ENCODE results near the gene OAS1.
"Not testable (repeated sequence)": the region's sequence is repeated elsewhere in the genome, so short reads cannot be mapped to it uniquely, and the experiment has no call there.

Gene OAS1

DNA sequence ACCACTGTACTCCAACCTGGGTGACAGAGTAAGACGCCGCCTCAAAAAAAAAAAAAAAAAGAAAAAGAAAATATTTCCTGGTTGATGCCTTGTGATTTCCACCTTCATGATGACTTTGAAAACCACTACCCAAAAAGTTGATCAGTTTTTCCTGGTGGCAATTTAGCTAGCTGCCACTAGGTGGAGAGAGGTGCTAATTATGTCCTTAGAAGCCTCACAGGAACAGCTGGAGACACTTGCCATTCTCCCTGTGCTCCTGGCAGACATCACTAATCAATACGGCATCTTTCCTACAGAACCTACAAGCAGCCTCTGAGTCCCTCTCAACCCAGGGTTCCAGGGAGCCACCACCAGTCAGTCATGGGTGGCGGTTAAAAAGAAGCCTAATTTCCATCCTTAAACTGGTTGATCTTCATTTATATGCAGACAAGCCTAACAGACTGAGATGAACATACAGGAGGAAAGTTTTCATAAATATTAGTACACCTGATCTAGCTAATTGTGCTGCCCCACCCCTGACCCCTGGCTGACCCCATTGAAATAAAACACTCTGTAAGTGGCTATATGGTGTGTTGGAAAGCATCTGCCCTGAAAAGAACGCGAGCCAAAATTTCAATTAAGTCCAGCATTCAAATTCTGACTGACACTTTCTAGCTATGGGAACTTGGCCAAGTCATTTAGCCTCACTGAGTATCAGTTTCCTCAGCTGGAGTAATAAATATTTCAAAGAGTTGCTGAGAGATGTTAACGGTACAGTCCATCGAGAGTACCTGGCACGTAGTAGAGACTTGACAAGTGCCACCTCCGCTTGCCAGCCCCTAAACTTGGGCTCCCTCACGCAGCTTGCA, 6.2 kb upstream of the OAS1 start:
- peak in 2 of 3 experiments; percentile 12 to 19 for DNase-seq (ENCODE audit: low read depth in 3 of 3)

DNA sequence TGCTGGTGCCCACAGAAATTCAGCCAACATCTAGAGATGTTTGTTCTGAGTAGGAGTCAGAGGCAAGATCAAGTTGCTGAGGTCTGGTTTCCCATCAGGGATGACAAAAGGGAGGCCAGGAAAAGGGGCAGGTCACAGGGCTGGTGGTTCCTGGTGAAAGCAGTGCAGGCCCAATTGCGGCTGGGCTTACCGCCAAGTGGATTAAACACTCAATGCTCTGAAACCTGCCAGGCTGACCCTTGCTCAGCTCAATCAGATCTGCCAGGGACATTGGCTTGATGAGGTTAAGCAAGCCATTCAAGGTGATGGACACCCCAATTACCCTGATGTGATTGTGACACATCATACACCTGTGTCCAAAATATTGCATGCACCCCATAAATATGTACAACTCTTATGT, 5.5 kb upstream of the OAS1 start:
- no peak for DNase-seq (ENCODE audit: low read depth in 3 of 3)

DNA sequence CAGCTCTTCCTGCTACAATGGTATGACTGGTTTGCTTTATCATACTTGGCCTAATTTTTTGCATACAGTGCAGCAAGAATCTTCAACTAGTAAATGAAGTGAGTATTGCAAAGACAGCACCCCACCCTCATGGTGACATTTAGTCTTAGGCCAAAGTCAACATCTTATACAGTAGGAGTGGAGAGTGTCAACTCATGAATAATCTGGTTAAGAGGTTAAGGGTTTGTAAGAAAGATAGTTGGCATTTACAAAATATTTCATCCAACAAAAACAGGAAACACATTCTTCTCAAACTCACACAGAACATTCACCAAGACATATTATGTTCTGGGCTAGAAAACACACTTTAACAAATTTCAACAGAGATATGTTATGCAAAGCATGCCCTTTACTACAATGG, 2.2 kb upstream of the OAS1 start:
- no peak for DNase-seq (ENCODE audit: low read depth in 3 of 3)

DNA sequence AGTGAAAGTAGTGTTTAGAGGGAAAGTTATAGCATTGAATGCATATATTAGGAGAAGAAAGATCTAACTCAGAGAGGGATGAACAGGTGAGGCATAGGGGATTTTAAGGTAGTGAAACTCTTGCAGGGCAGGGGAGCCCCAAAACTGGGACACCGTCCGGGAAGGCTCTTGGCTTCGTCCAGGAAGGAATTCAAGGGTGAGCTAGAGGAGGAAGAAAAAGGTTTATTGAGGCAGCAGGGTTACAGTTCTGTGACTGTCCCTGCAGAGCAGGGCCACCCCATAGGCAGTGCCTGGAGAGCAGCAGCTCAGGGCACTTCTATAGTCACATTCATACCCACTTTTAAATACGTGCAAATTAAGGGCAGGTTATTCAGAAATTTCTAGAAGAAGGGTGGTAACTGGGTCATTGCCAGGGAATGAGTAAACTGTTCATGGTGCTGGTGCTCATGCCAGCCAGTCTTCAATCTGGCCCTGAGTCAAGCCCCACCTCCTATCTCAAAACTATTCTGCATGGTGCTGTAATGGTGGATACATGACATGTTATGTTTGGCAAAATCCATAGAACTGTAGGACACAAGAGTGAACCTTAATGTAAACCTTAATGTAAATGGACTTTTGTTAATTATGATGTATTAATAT, 1.2 kb upstream of the OAS1 start:
- no peak for DNase-seq (ENCODE audit: low read depth in 3 of 3)

DNA sequence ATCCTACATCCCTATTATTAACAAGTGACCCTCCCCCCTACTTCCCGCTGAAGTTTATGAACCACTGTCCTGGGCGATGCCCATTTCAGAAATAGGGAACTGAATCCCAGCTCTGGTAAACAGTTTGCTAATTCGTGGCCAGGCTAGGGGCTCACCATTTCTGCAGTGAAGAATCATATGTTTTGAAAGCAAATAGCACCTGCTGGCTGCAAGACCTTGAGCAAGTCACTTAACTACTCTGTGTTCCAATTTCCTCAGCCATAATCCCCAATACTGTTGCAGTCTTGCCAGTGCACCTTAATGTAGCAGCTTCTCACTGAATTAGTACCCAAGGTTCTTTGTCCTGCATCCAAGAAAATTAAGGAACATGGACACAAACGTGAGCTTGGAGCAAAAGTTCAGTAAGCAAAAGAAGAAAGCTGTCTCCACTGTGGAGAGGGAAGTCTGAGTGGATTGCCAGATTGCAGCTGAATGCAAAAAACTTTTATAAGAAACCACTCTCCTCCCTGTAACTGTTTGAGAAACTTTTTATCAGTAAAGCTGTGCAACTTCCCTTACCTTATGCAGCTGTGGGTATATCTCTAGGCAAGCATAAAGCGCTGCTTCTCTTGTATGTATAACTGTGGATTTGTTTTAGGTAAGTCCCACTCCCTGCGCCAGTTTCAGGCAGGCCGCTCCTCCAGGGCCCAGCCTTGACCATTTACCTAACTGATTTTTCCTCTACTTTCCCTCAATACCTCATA, 824 bp downstream of the OAS1 start:
- DNase-seq (ENCODE audit: low read depth in 3 of 3), result no peak

DNA sequence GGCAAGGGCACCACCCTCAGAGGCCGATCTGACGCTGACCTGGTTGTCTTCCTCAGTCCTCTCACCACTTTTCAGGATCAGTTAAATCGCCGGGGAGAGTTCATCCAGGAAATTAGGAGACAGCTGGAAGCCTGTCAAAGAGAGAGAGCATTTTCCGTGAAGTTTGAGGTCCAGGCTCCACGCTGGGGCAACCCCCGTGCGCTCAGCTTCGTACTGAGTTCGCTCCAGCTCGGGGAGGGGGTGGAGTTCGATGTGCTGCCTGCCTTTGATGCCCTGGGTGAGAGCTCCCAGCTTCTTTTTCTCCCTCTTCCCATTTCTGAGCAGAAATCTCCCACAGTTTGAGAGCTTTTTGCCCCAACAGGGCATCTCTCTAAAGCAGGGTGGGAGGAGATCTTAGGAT, 1.8 kb downstream of the OAS1 start:
- peak in 2 of 3 experiments; percentile 8 to 12 for DNase-seq (ENCODE audit: low read depth in 3 of 3)

DNA sequence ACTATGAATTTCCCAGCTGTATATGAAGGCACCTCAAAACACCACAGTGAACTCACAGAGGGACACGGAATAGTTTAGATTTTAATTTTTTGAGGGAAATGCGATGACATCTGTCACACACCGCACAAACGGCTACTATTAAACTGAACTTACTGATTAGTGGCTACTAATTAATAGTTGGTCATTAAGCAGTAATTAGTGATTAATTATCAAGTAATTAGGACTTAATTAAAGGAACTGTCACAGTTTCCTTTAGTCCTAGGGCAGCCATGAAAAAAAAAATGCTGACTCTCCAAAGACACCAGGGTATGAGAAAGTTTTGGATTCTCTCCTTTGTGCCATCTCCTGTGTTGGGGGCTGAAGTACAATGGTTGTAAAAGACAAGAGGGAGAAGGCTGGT, 2.9 kb downstream of the OAS1 start:
- no peak for DNase-seq (ENCODE audit: low read depth in 3 of 3)

DNA sequence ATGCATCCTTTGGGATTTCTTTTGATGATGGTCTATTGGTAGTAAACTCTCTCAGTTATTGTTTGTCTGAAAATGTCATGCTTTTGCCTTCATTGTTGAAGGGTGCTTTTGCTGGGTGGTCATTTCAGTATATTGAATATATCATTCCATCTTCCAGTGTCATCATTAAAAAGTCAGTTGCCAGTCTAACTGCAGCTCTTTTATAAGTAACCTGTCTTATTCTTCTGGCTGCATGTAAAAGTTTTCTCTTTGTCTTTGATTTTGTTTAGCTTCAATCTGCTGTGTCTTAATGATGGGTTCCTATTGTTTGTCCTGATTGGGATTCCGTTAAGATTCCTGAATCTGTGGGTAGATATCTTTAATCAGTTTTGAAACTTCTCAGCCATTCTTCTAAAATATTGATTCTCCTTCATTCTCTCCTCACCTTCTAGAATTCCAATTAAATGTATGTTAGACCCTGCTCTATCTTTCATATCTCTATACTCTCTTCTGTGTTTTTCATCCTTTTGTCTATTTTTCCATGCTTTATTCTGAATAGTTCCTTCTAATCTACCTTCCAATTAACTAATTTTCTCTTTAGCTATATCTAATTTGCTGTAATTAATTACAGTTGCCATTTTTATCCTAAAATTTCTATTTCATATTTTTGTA, 6.4 kb downstream of the OAS1 start:
- DNase-seq (ENCODE audit: low read depth in 3 of 3), result no peak

DNA sequence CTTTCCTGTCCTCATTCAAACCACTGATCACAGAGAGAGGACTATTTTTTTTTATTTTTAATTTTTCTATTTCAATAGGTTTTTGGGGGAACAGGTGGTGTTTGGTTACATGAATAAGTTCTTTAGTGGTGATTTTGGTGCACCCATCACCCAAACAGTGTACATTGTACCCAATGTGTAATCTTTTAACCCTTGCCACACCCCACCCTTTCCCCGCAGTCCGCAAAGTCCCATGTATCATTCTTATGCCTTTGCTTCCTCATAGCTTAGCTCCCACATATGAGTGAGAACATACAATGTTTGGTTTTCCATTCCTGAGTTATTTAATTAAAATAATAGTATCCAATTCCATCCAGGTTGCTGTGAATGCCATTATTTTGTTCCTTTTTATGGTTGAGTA, 7.1 kb downstream of the OAS1 start:
- DNase-seq (ENCODE audit: low read depth in 3 of 3), result not testable (repeated sequence)

DNA sequence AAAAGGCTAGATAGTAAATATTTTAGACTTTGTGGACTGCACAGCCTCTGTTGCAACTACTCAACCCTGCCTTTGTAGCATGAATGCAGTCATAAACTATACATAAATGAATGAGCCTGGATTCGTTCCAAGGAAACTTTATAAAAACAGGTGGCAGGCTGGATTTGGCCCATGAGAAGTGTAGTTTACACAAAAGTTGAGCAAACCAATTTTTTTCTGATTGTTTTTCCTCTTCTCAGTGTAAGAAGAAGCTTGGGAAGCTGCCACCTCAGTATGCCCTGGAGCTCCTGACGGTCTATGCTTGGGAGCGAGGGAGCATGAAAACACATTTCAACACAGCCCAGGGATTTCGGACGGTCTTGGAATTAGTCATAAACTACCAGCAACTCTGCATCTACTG, 9.5 kb downstream of the OAS1 start:
- DNase-seq (ENCODE audit: low read depth in 3 of 3), result no peak

DNA sequence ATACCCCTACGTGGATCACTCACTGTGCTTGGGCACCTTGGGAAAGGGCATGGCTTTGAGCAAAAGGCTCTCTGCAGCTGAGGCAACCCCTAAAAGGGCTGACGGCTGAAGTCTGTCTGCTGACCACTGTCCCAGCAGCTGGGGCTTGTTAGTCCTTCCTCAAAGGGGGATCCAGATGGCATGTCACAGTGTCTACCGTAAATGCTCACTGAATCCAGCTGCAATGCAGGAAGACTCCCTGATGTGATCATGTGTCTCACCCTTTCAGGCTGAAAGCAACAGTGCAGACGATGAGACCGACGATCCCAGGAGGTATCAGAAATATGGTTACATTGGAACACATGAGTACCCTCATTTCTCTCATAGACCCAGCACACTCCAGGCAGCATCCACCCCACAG, 12.4 kb downstream of the OAS1 start:
- no peak for DNase-seq (ENCODE audit: low read depth in 3 of 3)

DNA sequence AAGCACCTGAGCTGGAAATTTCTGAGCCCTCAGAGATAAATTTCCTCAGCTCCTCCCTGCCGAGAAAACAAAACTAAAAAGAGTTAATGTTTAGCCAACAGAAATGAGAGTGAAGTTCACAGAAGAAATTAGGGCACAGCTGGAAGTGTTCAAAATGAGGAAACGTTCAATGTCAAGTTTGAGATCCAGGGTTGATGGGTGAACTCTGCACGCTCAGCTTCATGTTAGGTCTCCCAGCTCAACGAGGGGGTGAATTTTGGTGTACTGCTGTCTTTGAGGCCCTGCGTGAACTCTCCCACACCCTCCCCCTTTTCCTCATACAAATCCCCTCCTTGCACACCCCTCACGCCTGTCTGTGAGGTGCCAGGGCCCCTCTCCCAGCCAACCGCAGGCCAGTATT, 18.2 kb downstream of the OAS1 start:
- DNase-seq (ENCODE audit: low read depth in 3 of 3), result no peak

DNA sequence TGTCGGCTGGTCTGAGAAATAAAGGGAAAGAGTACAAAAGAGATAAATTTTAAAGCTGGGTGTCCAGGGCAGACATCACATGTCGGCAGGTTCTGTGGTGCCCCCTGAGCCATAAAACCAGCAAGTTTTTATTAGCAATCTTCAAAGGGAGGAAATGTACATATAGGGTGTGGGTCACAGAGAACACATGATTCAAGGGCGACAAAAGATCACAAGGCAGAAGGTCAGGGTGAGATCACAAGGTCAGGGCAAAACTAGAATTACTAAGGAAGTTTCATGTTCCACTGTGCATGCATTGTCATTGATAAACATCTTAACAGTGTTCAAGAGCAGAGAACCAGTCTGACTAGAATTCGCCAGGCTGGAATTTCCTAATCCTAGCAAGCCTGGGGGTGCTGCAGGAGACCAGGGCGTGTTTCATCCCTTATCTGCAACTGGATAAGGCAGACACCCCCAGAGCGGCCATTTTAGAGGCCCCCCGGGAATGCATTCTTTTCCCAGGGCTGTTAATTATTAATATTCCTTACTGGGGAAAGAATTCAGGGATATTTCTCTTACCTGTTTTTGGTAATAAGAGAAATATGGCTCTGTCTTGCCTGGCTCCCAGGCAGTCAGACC, 19.8 kb downstream of the OAS1 start:
- not testable (repeated sequence) for DNase-seq (ENCODE audit: low read depth in 3 of 3)

DNA sequence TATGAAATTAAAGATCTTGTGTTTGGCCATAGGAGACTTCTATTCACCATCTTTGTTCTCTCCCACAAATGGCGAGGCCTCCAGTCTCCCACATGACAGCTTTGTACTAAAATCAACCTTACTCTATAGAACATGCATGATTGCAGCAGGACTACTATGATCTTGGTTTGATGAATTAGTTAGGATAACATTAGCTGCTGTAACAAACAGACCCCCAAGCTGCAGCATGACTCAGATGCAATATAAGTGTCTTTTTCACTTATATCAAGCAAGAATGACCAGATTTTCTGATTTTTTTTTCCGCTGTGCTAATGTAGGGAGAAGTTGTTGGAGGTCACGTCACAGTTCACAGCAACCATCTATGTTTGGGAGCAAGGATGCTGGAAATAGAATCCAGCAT, 20.7 kb downstream of the OAS1 start:
- DNase-seq (ENCODE audit: low read depth in 3 of 3), result no peak

DNA sequence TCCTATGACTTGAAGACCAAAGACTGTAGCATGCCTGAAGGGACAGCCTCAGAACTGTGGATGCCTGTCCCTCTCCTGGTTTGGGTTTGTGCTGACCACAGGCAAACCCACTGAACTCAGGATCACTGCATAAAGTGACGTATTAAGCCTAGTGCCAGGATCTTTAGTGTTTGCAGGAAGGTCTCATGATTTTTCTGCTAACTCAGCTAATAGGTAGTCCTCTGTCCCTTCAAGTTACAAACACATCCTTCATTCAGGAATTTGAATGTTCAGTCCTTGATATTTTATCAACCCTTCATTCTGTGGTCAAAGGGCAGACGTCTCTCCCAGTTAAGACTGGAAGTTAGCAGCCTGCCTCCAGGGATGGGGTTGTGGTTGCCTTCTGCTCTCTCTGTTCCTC, 21.2 kb downstream of the OAS1 start:
- DNase-seq (ENCODE audit: low read depth in 3 of 3), result no peak

DNA sequence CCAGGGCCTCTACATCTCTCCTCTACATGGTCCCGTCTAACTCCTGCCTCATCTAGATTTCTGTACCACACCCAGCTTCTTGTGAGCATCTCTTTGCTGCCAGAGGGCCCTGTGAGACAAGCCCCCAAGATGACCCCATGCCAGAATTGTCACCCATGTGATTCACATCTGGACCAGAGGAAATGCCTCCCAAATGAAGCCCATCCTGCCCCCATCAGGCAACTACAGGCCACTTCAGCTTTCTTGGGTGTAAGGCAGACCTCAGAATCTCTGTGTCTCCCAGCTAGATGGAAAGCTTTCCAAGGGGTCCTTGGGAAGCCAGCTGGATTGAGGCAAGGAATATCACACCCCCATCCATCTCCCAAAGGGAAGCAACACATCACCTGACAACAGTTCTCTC, 22.2 kb downstream of the OAS1 start:
- no peak for DNase-seq (ENCODE audit: low read depth in 3 of 3)

DNA sequence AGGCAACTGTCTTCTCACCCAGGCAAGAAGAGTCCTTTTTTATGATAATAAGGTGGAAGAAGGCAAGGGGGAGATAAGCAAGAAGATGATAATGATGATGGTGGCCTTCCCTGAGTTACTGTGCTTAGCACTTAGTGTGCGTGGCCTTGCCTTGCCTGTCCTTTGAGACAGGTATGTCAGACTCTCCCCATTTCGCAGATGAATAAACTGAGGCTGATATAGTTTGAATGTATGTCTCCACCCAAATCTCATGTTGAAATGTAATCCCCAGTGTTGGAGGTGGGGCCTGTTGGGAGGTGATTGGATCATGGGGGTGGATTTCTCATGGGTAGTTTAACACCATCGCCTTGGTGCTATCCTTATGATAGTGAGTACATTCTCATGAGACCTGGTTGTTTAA, 23.0 kb downstream of the OAS1 start:
- DNase-seq (ENCODE audit: low read depth in 3 of 3), result no peak

DNA sequence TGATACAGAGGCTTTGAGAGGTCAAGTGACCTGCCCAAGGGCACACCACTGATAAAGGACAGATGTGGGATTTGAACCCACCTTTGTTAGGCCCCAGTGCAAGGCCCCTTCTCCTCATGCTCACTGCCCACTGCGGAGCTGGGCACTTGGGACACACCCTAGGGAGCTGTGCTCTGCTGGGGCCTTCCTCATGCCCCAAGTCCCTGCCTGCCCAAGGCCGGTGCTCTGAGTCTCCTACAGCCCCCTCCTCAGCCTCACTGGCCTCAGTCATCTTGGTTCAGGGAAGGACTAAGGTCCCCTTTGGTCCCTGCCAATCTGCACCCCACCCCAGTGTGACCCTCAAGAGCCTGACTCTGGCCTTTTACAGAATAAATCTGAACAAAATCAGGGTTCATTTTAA, 23.6 kb downstream of the OAS1 start:
- no peak for DNase-seq (ENCODE audit: low read depth in 3 of 3)

DNA sequence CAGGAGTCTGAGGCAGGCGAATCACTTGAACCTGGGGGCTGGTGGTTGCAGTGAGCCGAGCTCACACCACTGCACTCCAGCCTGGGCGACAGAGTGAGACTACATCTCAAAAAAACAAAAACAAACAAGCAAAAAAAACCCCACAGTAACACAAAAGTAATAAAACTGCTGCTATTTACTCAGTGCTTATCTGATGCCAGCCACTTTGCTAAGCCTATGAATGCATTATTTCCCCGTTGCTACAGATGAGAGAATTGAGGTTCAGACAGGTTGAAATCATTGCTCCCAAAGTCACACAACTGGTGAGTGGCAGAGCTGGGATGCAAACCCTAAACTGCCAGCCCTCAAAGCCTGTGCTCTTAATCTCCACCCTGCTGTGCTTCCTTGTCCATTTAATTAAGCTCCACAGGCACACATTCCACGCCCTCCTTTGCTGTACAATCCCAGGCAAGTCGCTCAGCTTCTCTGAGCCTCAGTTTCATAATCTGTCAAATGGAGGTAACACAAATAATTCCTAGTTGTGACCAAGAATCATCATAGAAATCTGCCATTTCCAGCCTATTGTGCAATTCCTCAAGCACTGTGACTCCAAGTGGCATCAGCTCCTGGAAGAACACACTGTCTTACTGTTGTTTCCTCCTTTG, 25.8 kb downstream of the OAS1 start:
- DNase-seq (ENCODE audit: low read depth in 3 of 3), result no peak

DNA sequence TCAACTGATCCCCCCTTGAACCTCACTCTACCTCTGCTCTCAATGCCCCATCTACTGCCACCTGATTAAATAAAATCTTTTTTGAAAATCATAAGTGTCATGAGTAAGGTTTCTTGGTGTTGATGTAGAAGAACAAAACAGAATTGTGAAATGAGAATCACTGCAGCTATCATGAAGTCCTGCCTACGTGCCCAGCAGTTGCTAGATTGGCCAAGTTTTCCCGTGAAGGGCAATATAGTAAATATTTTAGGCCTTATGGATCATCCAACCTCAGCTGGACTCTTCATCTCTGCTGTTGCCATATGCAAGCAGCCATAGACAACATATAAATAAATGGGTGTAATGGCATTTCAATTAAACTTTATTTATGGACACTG, 26.4 kb downstream of the OAS1 start:
- no peak for DNase-seq (ENCODE audit: low read depth in 3 of 3)

DNA sequence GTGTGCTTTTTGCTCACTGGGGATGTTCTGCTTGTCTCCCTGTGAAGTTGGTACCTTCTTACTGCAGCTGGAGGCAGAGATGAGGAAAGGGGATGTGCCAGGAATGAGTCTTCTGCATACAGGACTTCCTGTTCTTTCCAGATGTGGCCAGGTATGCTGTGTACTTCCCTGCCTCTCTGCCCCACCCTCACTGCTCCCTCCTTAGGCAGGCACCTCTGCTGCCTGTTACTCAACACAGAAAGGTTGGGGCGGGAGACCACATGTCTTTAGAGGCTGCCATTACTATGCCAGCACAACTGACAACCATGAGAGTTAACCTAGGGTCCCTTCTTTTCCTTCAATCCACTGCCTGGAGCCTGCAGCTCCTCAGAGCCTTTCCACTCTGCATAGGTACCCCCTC, 29.5 kb downstream of the OAS1 start:
- no peak for DNase-seq (ENCODE audit: low read depth in 3 of 3)
